ENCODE measurements around the gene KLHL28.

DNA sequence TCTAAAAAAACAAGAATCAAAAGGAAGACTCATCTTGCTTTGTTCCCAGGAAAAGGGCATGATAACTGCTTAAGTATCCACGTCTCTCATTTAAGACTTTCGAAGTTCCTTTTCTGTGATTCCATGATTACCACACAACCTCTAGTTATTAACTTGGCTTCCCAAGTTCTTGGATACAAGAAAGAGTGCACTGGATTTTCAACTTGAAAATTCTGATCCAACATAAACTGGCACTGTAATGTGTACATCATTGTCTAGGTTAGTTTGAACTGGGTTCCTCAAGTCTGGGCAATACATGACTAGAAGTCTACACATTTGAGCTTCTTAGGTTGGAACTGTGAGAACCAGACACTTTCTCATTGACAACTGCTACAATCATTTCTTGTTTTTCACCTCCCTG is 1.6 kb downstream of the KLHL28 start:
- TF ChIP-seq, protein P1, sequence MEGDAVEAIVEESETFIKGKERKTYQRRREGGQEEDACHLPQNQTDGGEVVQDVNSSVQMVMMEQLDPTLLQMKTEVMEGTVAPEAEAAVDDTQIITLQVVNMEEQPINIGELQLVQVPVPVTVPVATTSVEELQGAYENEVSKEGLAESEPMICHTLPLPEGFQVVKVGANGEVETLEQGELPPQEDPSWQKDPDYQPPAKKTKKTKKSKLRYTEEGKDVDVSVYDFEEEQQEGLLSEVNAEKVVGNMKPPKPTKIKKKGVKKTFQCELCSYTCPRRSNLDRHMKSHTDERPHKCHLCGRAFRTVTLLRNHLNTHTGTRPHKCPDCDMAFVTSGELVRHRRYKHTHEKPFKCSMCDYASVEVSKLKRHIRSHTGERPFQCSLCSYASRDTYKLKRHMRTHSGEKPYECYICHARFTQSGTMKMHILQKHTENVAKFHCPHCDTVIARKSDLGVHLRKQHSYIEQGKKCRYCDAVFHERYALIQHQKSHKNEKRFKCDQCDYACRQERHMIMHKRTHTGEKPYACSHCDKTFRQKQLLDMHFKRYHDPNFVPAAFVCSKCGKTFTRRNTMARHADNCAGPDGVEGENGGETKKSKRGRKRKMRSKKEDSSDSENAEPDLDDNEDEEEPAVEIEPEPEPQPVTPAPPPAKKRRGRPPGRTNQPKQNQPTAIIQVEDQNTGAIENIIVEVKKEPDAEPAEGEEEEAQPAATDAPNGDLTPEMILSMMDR (IDR thresholded peaks at IDR 0.05): no peak
- no peak for TF ChIP-seq POLR2A (IDR thresholded peaks at IDR 0.05)

Measured in right lobe of liver (tissue), 4 donors.